ENCODE results near the gene OPCML.

OPCML gene

DNA sequence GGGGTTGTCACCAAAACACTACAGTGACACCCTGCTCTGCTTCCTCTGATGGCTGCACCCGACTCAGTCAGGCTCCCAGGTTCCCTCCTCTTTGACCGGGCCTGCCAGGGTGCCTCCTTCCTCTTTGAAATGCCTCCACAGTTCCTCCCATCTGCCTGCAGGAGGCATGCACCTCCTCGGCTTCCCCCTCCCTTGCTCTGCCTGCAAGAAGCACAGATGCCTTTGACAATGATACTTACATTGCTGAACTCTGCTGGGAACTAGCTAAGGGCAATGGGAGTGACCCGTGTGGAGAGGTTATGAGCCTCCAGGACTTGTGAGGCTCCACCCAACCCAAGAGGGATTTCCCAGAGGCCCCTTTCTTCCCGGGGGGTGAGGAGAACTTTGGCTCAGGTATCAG, 674.1 kb downstream of the OPCML start:
- Histone ChIP-seq H3K4me1 (ENCODE audit: control insufficient read depth, insufficient read depth, low read length) (peaks cover 2% of the 10 kb centered on the region), H3K9me3 (ENCODE audit: control insufficient read depth, low read length) (peaks cover 2% of the 10 kb centered on the region), H3K36me3 (ENCODE audit: control insufficient read depth, insufficient read depth, low read length) (no peaks in the 10 kb centered on the region), H3K4me3 (ENCODE audit: insufficient read depth, low read depth, low read length) (no peak overlapping the region), H3K27ac (ENCODE audit: insufficient read depth, low read depth, low read length, poor library complexity, severe bottlenecking) (no peak overlapping the region), H3K27me3 (ENCODE audit: control insufficient read depth, insufficient read depth, low read length, poor library complexity, severe bottlenecking) (no peaks in the 10 kb centered on the region)
- 19 to 25% methylated on average over 5 of the region's 5 CpGs for WGBS, 2 experiments

DNA sequence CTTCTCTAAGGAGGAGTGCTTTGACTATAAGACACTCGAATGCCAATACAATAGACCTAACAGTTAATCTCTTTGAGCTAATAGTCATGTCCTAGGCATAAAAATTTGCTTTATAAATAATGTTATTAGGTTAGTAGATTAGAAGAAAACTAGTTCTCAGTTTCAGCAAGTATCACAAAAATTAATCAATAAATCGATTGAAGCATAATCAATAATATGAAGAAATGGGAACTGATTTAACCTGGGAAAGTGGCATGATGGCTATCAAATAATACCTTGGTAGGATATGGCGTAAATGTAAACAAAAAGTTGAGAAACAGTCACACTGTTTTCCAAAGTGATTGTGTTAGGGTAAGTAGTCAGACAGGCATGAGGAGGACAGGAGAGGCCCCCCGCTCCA, 676.3 kb downstream of the OPCML start:
- H3K4me1 ChIP-seq (ENCODE audit: control insufficient read depth, insufficient read depth, low read length), result peaks cover 2% of the 10 kb centered on the region
- 93 to 95% methylated on average over 3 to 4 of the region's 4 CpGs for WGBS, 2 experiments
- H3K27me3 ChIP-seq (ENCODE audit: control insufficient read depth, insufficient read depth, low read length, poor library complexity, severe bottlenecking), result no peaks in the 10 kb centered on the region
- peaks cover 2% of the 10 kb centered on the region for H3K9me3 ChIP-seq (ENCODE audit: control insufficient read depth, low read length)
- H3K4me3 ChIP-seq (ENCODE audit: insufficient read depth, low read depth, low read length), result no peak overlapping the region
- no peak overlapping the region for H3K27ac ChIP-seq (ENCODE audit: insufficient read depth, low read depth, low read length, poor library complexity, severe bottlenecking)
- no peaks in the 10 kb centered on the region for H3K36me3 ChIP-seq (ENCODE audit: control insufficient read depth, insufficient read depth, low read length)

DNA sequence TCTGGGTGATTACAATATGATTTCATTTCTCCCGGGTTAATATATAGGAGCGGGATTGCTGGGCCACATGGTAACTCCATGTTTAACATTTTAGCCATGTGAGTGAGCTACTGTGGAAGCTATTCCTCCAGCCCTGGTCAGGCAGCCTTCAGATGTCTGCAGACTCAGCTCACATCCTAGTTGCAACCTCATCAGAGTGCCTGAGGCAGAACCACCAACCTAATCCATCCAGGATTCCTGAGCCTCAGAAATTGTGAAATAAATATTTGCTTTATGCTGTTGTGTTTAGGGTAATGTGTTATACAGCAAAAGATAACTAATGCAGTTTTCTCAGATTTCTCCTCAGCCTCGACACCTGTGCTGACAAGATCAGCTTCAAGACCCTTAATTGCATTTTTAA, 676.8 kb downstream of the OPCML start:
- H3K36me3 ChIP-seq (ENCODE audit: control insufficient read depth, insufficient read depth, low read length), result no peaks in the 10 kb centered on the region

GRCh38 chr11:132853886-132854285, 678.4 kb downstream of the OPCML start:
- 96 to 100% methylated on average over 3 of the region's 3 CpGs for WGBS, 2 experiments
- no peak overlapping the region for H3K4me3 ChIP-seq (ENCODE audit: insufficient read depth, low read depth, low read length)
- peaks cover 2% of the 10 kb centered on the region for H3K9me3 ChIP-seq (ENCODE audit: control insufficient read depth, low read length)
- H3K36me3 ChIP-seq (ENCODE audit: control insufficient read depth, insufficient read depth, low read length), result no peaks in the 10 kb centered on the region
- peaks cover 2% of the 10 kb centered on the region for H3K4me1 ChIP-seq (ENCODE audit: control insufficient read depth, insufficient read depth, low read length)
- H3K27ac ChIP-seq (ENCODE audit: insufficient read depth, low read depth, low read length, poor library complexity, severe bottlenecking), result no peak overlapping the region
- no peaks in the 10 kb centered on the region for H3K27me3 ChIP-seq (ENCODE audit: control insufficient read depth, insufficient read depth, low read length, poor library complexity, severe bottlenecking)

More for the DNA sequence above, 676.8 kb downstream of the OPCML start:
- Histone ChIP-seq H3K27ac (ENCODE audit: insufficient read depth, low read depth, low read length, poor library complexity, severe bottlenecking) (no peak overlapping the region), H3K9me3 (ENCODE audit: control insufficient read depth, low read length) (peaks cover 2% of the 10 kb centered on the region), H3K27me3 (ENCODE audit: control insufficient read depth, insufficient read depth, low read length, poor library complexity, severe bottlenecking) (no peaks in the 10 kb centered on the region), H3K4me3 (ENCODE audit: insufficient read depth, low read depth, low read length) (no peak overlapping the region), H3K4me1 (ENCODE audit: control insufficient read depth, insufficient read depth, low read length) (peaks cover 2% of the 10 kb centered on the region)
- 95 to 99% methylated on average over 3 of the region's 3 CpGs for WGBS, 2 experiments

DNA sequence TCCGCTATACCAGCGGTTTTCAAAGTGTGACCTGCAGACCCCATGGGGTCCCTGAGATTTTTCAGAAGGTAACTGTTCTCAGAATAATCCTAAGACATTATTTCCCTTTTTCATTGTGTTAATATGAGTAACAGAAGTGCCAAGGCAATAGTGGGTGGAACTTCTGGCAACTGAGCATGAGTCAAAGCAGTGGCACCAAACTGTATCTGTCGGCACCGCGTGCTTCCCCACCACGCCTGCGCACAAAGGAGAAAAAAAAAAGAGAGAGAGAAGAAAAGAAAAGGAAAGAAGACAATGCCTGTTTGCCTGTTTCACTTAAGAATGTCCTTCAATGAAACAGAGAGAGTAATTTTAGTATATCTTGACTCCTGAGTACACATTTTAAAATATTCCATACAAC, 679.9 kb downstream of the OPCML start:
- H3K36me3 ChIP-seq (ENCODE audit: control insufficient read depth, insufficient read depth, low read length), result no peaks in the 10 kb centered on the region
- no peak overlapping the region for H3K27ac ChIP-seq (ENCODE audit: insufficient read depth, low read depth, low read length, poor library complexity, severe bottlenecking)
- 96 to 97% methylated on average over 7 of the region's 7 CpGs for WGBS, 2 experiments
- H3K27me3 ChIP-seq (ENCODE audit: control insufficient read depth, insufficient read depth, low read length, poor library complexity, severe bottlenecking), result no peaks in the 10 kb centered on the region
- peaks cover 2% of the 10 kb centered on the region for H3K9me3 ChIP-seq (ENCODE audit: control insufficient read depth, low read length)
- no peaks in the 10 kb centered on the region for H3K4me1 ChIP-seq (ENCODE audit: control insufficient read depth, insufficient read depth, low read length)
- H3K4me3 ChIP-seq (ENCODE audit: insufficient read depth, low read depth, low read length), result no peak overlapping the region

- H3K9me3 ChIP-seq (ENCODE audit: control insufficient read depth, low read length), result peaks cover 2% of the 10 kb centered on the region
- H3K4me1 ChIP-seq (ENCODE audit: control insufficient read depth, insufficient read depth, low read length), result no peaks in the 10 kb centered on the region
- no peaks in the 10 kb centered on the region for H3K27me3 ChIP-seq (ENCODE audit: control insufficient read depth, insufficient read depth, low read length, poor library complexity, severe bottlenecking)
- H3K27ac ChIP-seq (ENCODE audit: insufficient read depth, low read depth, low read length, poor library complexity, severe bottlenecking), result no peak overlapping the region
- no peaks in the 10 kb centered on the region for H3K36me3 ChIP-seq (ENCODE audit: control insufficient read depth, insufficient read depth, low read length)
- 91 to 100% methylated on average over 1 of the region's 2 CpGs for WGBS, 2 experiments
- H3K4me3 ChIP-seq (ENCODE audit: insufficient read depth, low read depth, low read length), result no peak overlapping the region
Observed at GRCh38 chr11:132851247-132851646, 681.1 kb downstream of the OPCML start.

DNA sequence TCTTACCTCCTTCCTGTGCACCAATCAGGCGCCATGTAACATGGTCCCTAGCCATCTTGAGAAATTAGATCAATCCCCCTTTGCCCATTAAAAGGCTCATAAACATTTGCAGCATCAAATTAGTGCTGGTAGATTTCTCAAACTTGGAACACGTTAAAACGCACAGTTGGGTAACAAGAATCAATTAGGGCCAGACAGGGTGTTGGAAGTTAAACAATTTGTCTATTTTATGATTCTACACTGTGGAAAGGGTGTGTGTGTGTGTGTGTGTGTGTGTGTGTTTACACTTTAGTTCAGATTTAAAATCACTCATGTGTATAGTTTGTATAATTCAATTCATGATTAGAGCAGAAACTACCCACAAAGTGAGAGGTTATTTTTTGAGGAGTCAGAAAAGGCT, 682.0 kb downstream of the OPCML start:
- H3K9me3 ChIP-seq (ENCODE audit: control insufficient read depth, low read length), result peaks cover 2% of the 10 kb centered on the region
- no peaks in the 10 kb centered on the region for H3K27me3 ChIP-seq (ENCODE audit: control insufficient read depth, insufficient read depth, low read length, poor library complexity, severe bottlenecking)
- no peaks in the 10 kb centered on the region for H3K4me1 ChIP-seq (ENCODE audit: control insufficient read depth, insufficient read depth, low read length)
- H3K4me3 ChIP-seq (ENCODE audit: insufficient read depth, low read depth, low read length), result no peak overlapping the region
- WGBS, 2 experiments, result 93 to 98% methylated on average over 3 of the region's 3 CpGs
- H3K36me3 ChIP-seq (ENCODE audit: control insufficient read depth, insufficient read depth, low read length), result no peaks in the 10 kb centered on the region
- H3K27ac ChIP-seq (ENCODE audit: insufficient read depth, low read depth, low read length, poor library complexity, severe bottlenecking), result no peak overlapping the region

- 87 to 96% methylated on average over 1 to 2 of the region's 2 CpGs for whole genome bisulfite sequencing, 2 experiments
- Histone ChIP-seq H3K27me3 (ENCODE audit: control insufficient read depth, insufficient read depth, low read length, poor library complexity, severe bottlenecking) (no peaks in the 10 kb centered on the region), H3K36me3 (ENCODE audit: control insufficient read depth, insufficient read depth, low read length) (no peaks in the 10 kb centered on the region), H3K27ac (ENCODE audit: insufficient read depth, low read depth, low read length, poor library complexity, severe bottlenecking) (no peak overlapping the region), H3K4me3 (ENCODE audit: insufficient read depth, low read depth, low read length) (no peak overlapping the region), H3K9me3 (ENCODE audit: control insufficient read depth, low read length) (no peaks in the 10 kb centered on the region), H3K4me1 (ENCODE audit: control insufficient read depth, insufficient read depth, low read length) (no peaks in the 10 kb centered on the region)
Observed at GRCh38 chr11:132848336-132848735, 684.0 kb downstream of the OPCML start.

DNA sequence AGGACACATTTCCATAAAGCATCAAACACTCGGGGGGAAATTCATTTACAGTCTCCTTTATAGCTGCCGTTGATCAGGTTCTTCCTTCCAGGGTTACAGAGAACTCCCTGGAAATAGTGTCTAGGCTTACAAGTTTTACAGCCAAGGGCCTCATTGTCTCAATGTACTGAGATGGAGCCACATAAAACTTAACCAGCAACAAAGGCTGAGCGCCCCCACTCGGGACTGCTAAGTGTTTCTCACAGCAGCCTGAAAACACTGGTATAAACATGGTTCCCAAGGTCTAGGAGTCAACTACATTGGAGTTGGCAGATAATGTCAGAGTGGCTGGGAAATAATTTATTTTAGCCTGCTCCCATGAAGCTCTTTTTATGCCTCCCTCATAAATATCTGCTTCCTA, 686.2 kb downstream of the OPCML start:
- H3K4me1 ChIP-seq (ENCODE audit: control insufficient read depth, insufficient read depth, low read length), result no peaks in the 10 kb centered on the region
- WGBS, 2 experiments, result 85 to 90% methylated on average over 4 of the region's 4 CpGs
- H3K36me3 ChIP-seq (ENCODE audit: control insufficient read depth, insufficient read depth, low read length), result no peaks in the 10 kb centered on the region
- H3K27ac ChIP-seq (ENCODE audit: insufficient read depth, low read depth, low read length, poor library complexity, severe bottlenecking), result no peak overlapping the region
- no peaks in the 10 kb centered on the region for H3K9me3 ChIP-seq (ENCODE audit: control insufficient read depth, low read length)
- no peaks in the 10 kb centered on the region for H3K27me3 ChIP-seq (ENCODE audit: control insufficient read depth, insufficient read depth, low read length, poor library complexity, severe bottlenecking)
- no peak overlapping the region for H3K4me3 ChIP-seq (ENCODE audit: insufficient read depth, low read depth, low read length)

GRCh38 chr11:132844956-132845696, 687.2 kb downstream of the OPCML start:
- Histone ChIP-seq H3K4me3 (ENCODE audit: insufficient read depth, low read depth, low read length) (no peak overlapping the region), H3K9me3 (ENCODE audit: control insufficient read depth, low read length) (no peaks in the 10 kb centered on the region), H3K27me3 (ENCODE audit: control insufficient read depth, insufficient read depth, low read length, poor library complexity, severe bottlenecking) (no peaks in the 10 kb centered on the region), H3K27ac (ENCODE audit: insufficient read depth, low read depth, low read length, poor library complexity, severe bottlenecking) (no peak overlapping the region), H3K4me1 (ENCODE audit: control insufficient read depth, insufficient read depth, low read length) (peaks cover 1% of the 10 kb centered on the region), H3K36me3 (ENCODE audit: control insufficient read depth, insufficient read depth, low read length) (no peaks in the 10 kb centered on the region)
- 80 to 93% methylated on average over 5 of the region's 5 CpGs for WGBS, 2 experiments
